Breast epithelium (tissue), 3 donors: ENCODE results near the gene NRROS.

Source experiments
- POLR2A ChIP-seq: fragments of 450-650 bp; IDR thresholded peaks from one replicate; pipeline ENCODE4 v1.6.1; 2016; ENCODE audit warnings: antibody characterized with exemption, mild to moderate bottlenecking, moderate library complexity
- POLR2AphosphoS5 ChIP-seq, 3 donors: sonication (generic); formaldehyde crosslinking; IDR thresholded peaks; one replicate each; pipeline ENCODE4 v1.6.1; 2017; ENCODE audit warnings: antibody characterized with exemption in 3 of 3
- TF ChIP-seq, protein P1 (sequence below), 3 donors: fragments of 450-650 bp; IDR thresholded peaks; one replicate each; pipeline ENCODE4 v1.5.1; 2016 to 2017; ENCODE audit warnings: antibody characterized with exemption in 3 of 3, mild to moderate bottlenecking in 3 of 3, moderate library complexity in 3 of 3

GRCh38 chr3:196639483-196640296 lies at the start of gene NRROS:
- TF ChIP-seq, protein P1, sequence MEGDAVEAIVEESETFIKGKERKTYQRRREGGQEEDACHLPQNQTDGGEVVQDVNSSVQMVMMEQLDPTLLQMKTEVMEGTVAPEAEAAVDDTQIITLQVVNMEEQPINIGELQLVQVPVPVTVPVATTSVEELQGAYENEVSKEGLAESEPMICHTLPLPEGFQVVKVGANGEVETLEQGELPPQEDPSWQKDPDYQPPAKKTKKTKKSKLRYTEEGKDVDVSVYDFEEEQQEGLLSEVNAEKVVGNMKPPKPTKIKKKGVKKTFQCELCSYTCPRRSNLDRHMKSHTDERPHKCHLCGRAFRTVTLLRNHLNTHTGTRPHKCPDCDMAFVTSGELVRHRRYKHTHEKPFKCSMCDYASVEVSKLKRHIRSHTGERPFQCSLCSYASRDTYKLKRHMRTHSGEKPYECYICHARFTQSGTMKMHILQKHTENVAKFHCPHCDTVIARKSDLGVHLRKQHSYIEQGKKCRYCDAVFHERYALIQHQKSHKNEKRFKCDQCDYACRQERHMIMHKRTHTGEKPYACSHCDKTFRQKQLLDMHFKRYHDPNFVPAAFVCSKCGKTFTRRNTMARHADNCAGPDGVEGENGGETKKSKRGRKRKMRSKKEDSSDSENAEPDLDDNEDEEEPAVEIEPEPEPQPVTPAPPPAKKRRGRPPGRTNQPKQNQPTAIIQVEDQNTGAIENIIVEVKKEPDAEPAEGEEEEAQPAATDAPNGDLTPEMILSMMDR (IDR thresholded peaks at IDR 0.05), result no peak
- TF ChIP-seq POLR2A (no peak), POLR2AphosphoS5 (IDR thresholded peaks at IDR 0.05) (no peak)
